ENCODE measurements around the gene AGPAT4.

Gene AGPAT4

DNA sequence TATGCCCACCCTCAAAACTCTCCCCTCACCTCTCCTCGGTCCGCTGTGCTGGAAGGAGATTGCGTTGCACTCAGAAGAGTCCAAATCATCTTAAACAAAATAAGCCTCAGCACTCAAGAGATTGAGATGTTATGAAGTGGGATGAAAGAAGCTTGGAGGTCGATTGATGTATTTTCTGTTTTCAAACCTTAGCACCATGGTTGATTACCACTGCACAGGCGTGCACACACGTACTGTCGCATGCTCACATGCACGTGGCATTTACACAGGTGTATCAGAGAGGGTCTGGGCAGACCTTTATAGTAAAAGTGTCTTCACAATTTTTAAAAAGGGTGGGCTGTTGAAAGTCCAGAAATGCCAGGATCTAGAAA, 612 bp upstream of the AGPAT4 start:
- H3K27ac ChIP-seq, result peak overlapping the region; percentile 91
- H3K9me3 ChIP-seq (ENCODE audit: low read depth, low read length), result no peaks in the 10 kb centered on the region
- DNase-seq (ENCODE audit: low read depth, low spot score), result no peak
- 0 out of 2 replicates have a peak, but pooled peaks cover 3% of the 10 kb centered on the region for H3K36me3 ChIP-seq (ENCODE audit: insufficient read depth, low read length)
- TF ChIP-seq POLR2AphosphoS5 (IDR thresholded peaks at IDR 0.05; ENCODE audit: borderline replicate concordance, low read depth, low read length) (no peak), FOXP2 (optimal IDR thresholded peaks at IDR 0.05; ENCODE audit: control extremely low read depth, extremely low read length, insufficient read depth) (no peak), EZH2 (IDR thresholded peaks at IDR 0.05) (no peak)
- H3K9ac ChIP-seq (ENCODE audit: insufficient read length), result peak overlapping the region; percentile 73
- peak overlapping the region; percentile 92 for H3K4me3 ChIP-seq

DNA sequence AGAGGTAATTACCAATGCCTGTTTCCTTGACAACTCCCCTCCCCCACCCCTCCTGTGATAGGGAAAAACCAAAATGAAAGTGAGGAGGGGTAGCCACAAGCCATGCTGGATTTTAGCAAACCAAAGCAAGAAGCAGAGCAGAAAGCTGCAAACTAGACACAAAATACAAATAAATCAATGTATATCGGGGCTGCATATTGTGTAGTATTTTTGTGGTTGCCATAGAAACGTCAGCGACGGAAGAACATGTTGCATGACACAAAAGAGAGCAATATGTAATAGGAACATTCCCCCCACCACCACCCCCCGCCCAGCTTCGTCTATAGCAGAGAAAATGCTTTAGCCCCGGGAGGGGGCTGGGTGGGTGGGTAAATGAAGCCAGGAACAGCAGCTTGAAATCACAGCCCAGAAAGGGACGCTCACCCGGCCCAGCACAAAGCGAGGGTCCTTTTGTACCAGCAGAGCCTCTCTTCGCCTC, 548 bp downstream of the AGPAT4 start:
- peak overlapping the region; percentile 75 for H3K9ac ChIP-seq (ENCODE audit: insufficient read length)
- no peak overlapping the region for H3K27ac ChIP-seq
- no peak for DNase-seq (ENCODE audit: low read depth, low spot score)
- no peaks in the 10 kb centered on the region for H3K9me3 ChIP-seq (ENCODE audit: low read depth, low read length)
- H3K4me3 ChIP-seq, result peak overlapping the region; percentile 92
- 0 out of 2 replicates have a peak, but pooled peaks cover 3% of the 10 kb centered on the region for H3K36me3 ChIP-seq (ENCODE audit: insufficient read depth, low read length)
- TF ChIP-seq POLR2AphosphoS5 (IDR thresholded peaks at IDR 0.05; ENCODE audit: borderline replicate concordance, low read depth, low read length) (no peak), EZH2 (IDR thresholded peaks at IDR 0.05) (no peak), FOXP2 (optimal IDR thresholded peaks at IDR 0.05; ENCODE audit: control extremely low read depth, extremely low read length, insufficient read depth) (no peak)

- Histone ChIP-seq H3K27ac (no peak overlapping the region), H3K36me3 (ENCODE audit: insufficient read depth, low read length) (0 out of 2 replicates have a peak, but pooled peaks cover 3% of the 10 kb centered on the region), H3K4me3 (peak overlapping the region; percentile 92), H3K9ac (ENCODE audit: insufficient read length) (peak overlapping the region; percentile 75), H3K9me3 (ENCODE audit: low read depth, low read length) (no peaks in the 10 kb centered on the region)
- no peak for DNase-seq (ENCODE audit: low read depth, low spot score)
- TF ChIP-seq POLR2AphosphoS5 (IDR thresholded peaks at IDR 0.05; ENCODE audit: borderline replicate concordance, low read depth, low read length), result no peak
- TF ChIP-seq FOXP2 (optimal IDR thresholded peaks at IDR 0.05; ENCODE audit: control extremely low read depth, extremely low read length, insufficient read depth), result no peak
- TF ChIP-seq EZH2 (IDR thresholded peaks at IDR 0.05), result no peak
Observed at GRCh38 chr6:161272635-161273273, 1.1 kb downstream of the AGPAT4 start.

DNA sequence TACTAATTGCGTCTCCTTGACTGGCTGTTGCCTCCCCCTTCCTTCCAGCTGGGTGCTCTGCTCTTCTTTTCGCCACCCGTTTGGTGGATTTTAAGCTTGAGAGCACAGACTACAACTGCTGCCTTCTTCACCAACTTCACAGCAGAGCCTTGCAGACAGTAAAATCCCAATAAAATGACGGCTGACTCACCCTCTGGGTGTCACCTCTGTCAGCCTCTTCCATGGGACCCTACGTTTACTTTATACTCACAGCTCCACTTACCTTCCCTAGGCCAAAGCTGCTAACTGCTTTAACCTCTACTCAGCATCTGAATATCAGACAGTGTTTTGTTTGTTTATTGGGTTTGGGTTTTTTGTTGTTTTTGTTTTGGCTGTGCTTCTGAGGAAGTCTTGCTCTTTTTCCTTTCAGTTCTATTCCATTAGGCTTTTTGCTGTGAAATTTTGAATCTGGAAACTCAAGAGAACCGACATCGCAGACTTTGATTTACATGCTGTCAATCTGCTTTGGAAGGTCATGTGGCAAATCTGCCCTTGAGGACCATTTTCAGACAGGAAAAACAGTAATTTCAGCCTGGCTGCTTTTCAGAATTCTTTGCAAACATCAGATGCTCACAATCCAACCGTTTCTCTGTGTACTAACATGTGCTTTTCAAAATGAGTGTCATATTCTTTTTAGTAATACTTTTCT, 2.4 kb downstream of the AGPAT4 start:
- H3K9me3 ChIP-seq (ENCODE audit: low read depth, low read length), result no peaks in the 10 kb centered on the region
- TF ChIP-seq FOXP2 (optimal IDR thresholded peaks at IDR 0.05; ENCODE audit: control extremely low read depth, extremely low read length, insufficient read depth) (no peak), EZH2 (IDR thresholded peaks at IDR 0.05) (no peak), POLR2AphosphoS5 (IDR thresholded peaks at IDR 0.05; ENCODE audit: borderline replicate concordance, low read depth, low read length) (no peak)
- H3K27ac ChIP-seq, result no peak overlapping the region
- no peak overlapping the region for H3K9ac ChIP-seq (ENCODE audit: insufficient read length)
- H3K36me3 ChIP-seq (ENCODE audit: insufficient read depth, low read length), result 0 out of 2 replicates have a peak, but pooled peaks cover 3% of the 10 kb centered on the region
- H3K4me3 ChIP-seq, result no peak overlapping the region
- DNase-seq (ENCODE audit: low read depth, low spot score), result no peak

DNA sequence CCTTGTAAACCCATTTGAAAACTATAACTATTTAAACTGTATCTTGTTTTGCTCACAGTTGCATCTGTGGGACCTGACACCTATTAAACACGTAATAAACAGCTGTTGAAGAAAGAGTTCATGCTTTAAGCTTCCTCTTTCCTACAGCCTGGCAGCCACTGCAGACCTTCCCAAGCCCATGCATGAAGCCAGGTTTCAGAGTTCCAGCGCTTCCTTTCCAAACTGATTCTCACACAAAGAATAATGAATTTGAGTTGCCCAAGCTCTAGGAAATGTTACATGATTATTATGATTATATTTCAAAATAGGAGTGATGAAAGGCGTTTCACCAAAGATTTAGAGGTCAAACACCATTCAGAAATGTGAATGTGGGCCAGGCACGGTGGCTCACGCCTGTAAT, 3.7 kb downstream of the AGPAT4 start:
- no peak overlapping the region for H3K9ac ChIP-seq (ENCODE audit: insufficient read length)
- H3K9me3 ChIP-seq (ENCODE audit: low read depth, low read length), result no peaks in the 10 kb centered on the region
- DNase-seq (ENCODE audit: low read depth, low spot score), result no peak
- H3K27ac ChIP-seq, result no peak overlapping the region
- TF ChIP-seq FOXP2 (optimal IDR thresholded peaks at IDR 0.05; ENCODE audit: control extremely low read depth, extremely low read length, insufficient read depth), result no peak
- TF ChIP-seq POLR2AphosphoS5 (IDR thresholded peaks at IDR 0.05; ENCODE audit: borderline replicate concordance, low read depth, low read length), result no peak
- TF ChIP-seq EZH2 (IDR thresholded peaks at IDR 0.05), result no peak
- no peak overlapping the region for H3K4me3 ChIP-seq
- H3K36me3 ChIP-seq (ENCODE audit: insufficient read depth, low read length), result 0 out of 2 replicates have a peak, but pooled peaks cover 3% of the 10 kb centered on the region

DNA sequence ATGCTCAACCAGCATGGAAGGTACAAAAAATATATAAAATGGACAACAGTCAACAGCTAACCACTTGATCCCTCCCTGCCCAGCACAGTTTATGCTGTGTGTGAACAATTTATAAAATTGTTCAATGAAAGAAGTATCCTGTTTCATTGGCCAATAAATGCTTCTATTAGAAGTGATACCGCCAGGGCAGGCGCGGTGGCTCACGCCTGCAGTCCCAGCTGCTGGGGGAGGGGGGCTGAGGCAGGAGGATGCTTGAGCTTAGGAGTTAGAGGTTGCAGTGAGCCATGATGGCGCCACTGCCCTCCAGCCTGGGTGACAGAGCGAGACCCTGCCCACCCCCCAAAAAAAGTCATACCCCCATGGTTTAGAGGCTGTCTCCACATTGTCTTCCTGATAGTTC, 4.6 kb downstream of the AGPAT4 start:
- Histone ChIP-seq H3K9ac (ENCODE audit: insufficient read length) (no peak overlapping the region), H3K4me3 (no peak overlapping the region), H3K36me3 (ENCODE audit: insufficient read depth, low read length) (0 out of 2 replicates have a peak, but pooled peaks cover 3% of the 10 kb centered on the region), H3K27ac (no peak overlapping the region), H3K9me3 (ENCODE audit: low read depth, low read length) (no peaks in the 10 kb centered on the region)
- DNase-seq (ENCODE audit: low read depth, low spot score), result no peak
- TF ChIP-seq POLR2AphosphoS5 (IDR thresholded peaks at IDR 0.05; ENCODE audit: borderline replicate concordance, low read depth, low read length), result no peak
- TF ChIP-seq EZH2 (IDR thresholded peaks at IDR 0.05), result no peak
- TF ChIP-seq FOXP2 (optimal IDR thresholded peaks at IDR 0.05; ENCODE audit: control extremely low read depth, extremely low read length, insufficient read depth), result no peak

DNA sequence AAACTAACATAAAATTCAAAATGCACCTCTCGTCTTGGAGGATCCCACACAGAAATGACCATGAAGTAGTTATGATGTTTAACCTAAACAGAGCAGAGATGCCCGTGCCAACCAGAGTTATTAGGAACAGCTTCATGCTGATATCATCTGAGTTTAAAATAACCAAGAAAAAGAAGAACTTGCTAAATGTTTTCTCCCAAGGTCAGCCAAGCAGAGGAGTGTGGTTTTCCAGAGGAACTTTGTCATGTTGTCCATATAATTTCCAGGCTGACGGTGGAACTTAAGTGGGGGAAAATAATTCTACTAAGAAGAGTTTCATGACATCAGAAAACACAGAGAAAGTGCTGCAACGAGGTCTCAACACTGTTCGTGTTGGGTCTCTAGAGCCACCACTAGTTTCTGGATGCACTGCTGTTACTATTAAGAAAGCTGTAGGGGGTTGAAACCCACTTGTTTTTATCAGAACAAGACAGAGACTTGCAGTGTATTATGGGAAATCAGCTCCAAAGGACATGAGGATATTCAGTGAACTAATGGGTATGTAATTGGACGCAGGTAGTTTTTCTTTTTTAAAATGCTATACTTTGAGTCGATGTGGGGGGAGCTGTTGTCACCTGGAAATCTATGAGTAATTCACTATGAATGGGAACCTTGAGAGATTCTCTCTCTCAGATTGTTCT, 5.2 kb downstream of the AGPAT4 start:
- no peak for DNase-seq (ENCODE audit: low read depth, low spot score)
- Histone ChIP-seq H3K9ac (ENCODE audit: insufficient read length) (no peak overlapping the region), H3K9me3 (ENCODE audit: low read depth, low read length) (no peaks in the 10 kb centered on the region), H3K4me3 (no peak overlapping the region), H3K36me3 (ENCODE audit: insufficient read depth, low read length) (0 out of 2 replicates have a peak, but pooled peaks cover 3% of the 10 kb centered on the region), H3K27ac (no peak overlapping the region)
- TF ChIP-seq POLR2AphosphoS5 (IDR thresholded peaks at IDR 0.05; ENCODE audit: borderline replicate concordance, low read depth, low read length) (no peak), EZH2 (IDR thresholded peaks at IDR 0.05) (no peak), FOXP2 (optimal IDR thresholded peaks at IDR 0.05; ENCODE audit: control extremely low read depth, extremely low read length, insufficient read depth) (no peak)

Data from SK-N-MC (cell line).